ENCODE data around the gene COL2A1. TPM values are rescaled to one million over a fixed set of nuclear protein-coding genes. Genes with fewer than 3 reads are reported as not detected.

Gene COL2A1
- total and polyA plus RNA-seq, 2 donors (not counting 3 experiments of a cell fraction or from before 2014, with no cell fraction given), result not detected

DNA sequence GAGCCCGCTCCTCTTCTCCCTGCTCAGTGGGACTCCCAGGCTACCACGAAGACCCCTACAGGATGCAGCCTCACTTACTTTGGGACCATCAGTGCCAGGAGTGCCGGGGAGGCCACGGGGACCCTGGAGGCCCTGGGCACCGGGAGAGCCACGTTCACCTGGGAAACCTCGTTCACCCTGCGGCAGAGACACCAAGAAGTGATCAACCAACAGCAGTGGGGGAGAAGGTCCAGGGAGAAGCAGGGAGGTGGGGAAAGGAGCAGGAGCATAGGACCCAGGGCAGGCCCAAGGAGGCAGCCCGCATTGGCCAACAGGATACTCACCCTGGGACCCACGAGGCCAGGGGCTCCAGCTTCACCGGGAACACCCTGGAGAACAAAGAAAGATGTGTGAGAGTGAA lies 21.5 kb downstream of the COL2A1 start:
- CTCF ChIA-PET, result no interaction called here
- no peaks in the 10 kb centered on the region for H4K20me1 ChIP-seq (replicated peaks; ENCODE audit: control insufficient read depth, extremely low read depth, insufficient read depth, low read length)
- DNase-seq (ENCODE audit: low read depth, low spot score), result no peak
- H3K27me3 ChIP-seq (ENCODE audit: control insufficient read depth in 2 of 2, insufficient read depth in 2 of 2, low read length in 2 of 2), result peaks cover 0 to 2% of the 10 kb centered on the region in 2 experiments
- no peaks in the 10 kb centered on the region for H3K36me3 ChIP-seq (ENCODE audit: control insufficient read depth in 2 of 2, extremely low read depth in 1 of 2, insufficient read depth in 2 of 2, low read length in 2 of 2)
- no peak overlapping the region for H3K4me2 ChIP-seq (ENCODE audit: insufficient read depth, low read length)
- H3K4me1 ChIP-seq (ENCODE audit: control insufficient read depth, extremely low read depth, insufficient read depth, low read length), result no peaks in the 10 kb centered on the region
- H3K27ac ChIP-seq (ENCODE audit: insufficient read depth, low read depth, low read length), result no peak overlapping the region
- POLR2A ChIA-PET, result no interaction called here
- H3K9ac ChIP-seq (replicated peaks; ENCODE audit: extremely low read depth, insufficient read depth, low read length), result no peak overlapping the region
- intact Hi-C loops (cut with micrococcal nuclease) (no loop called here), dilution Hi-C loops (cut with MboI; ENCODE audit: extremely low pct_ligation_motif_present, low sequenced_read_pairs) (no loop called here)
- H3K79me2 ChIP-seq (ENCODE audit: control insufficient read depth, insufficient read depth, low read length), result no peaks in the 10 kb centered on the region
- no peaks in the 10 kb centered on the region for H3K9me3 ChIP-seq (replicated peaks; ENCODE audit: control insufficient read depth, insufficient read depth, low read length)
- H3K9me1 ChIP-seq (replicated peaks; ENCODE audit: control insufficient read depth, extremely low read depth, insufficient read depth, low read length), result no peaks in the 10 kb centered on the region
- FAIRE-seq, result no peak
- no peak overlapping the region for H3K4me3 ChIP-seq (replicated peaks in 1 of 3; ENCODE audit: insufficient read depth in 1 of 3, low read depth in 1 of 3, low read length in 3 of 3)
- TF ChIP-seq POLR2A (IDR thresholded peaks at IDR 0.05; ENCODE audit: low read depth, low read length), result no peak
- no peak for TF ChIP-seq MYC (IDR thresholded peaks at IDR 0.05; ENCODE audit: low read depth, low read length)
- no peak for TF ChIP-seq GATA2 (IDR thresholded peaks at IDR 0.05; ENCODE audit: insufficient read depth, insufficient read length, low read depth, low read length)
- no peak for TF ChIP-seq EZH2 (IDR thresholded peaks at IDR 0.05; ENCODE audit: borderline replicate concordance, low read depth, low read length, severe bottlenecking)
- TF ChIP-seq CTCF (IDR thresholded peaks at IDR 0.05; ENCODE audit: extremely low read depth in 1 of 2, insufficient read depth in 1 of 2, low read depth in 1 of 2, low read length in 2 of 2), result no peak
- TF ChIP-seq FOS (IDR thresholded peaks at IDR 0.05; ENCODE audit: borderline replicate concordance, insufficient read depth, low read length), result no peak
- TF ChIP-seq MAX (IDR thresholded peaks at IDR 0.05; ENCODE audit: insufficient read depth, insufficient read length), result no peak
- no peak for TF ChIP-seq POLR2AphosphoS5 (IDR thresholded peaks at IDR 0.05; ENCODE audit: insufficient read depth, low read depth, low read length)
- TF ChIP-seq JUN (IDR thresholded peaks at IDR 0.05; ENCODE audit: borderline replicate concordance, insufficient read depth, insufficient read length, low read depth), result no peak
- no TSS peak for BruUV-seq (replicated peaks)
- no peak overlapping the region for H2AFZ ChIP-seq (ENCODE audit: low read depth, low read length)

Measured in endothelial cell of umbilical vein (primary cell).